ENCODE data around the gene P4HTM. TPM values are rescaled to one million over a fixed set of nuclear protein-coding genes. Genes with fewer than 3 reads are reported as not detected.

The P4HTM gene
- polyA plus RNA-seq, 1 donor = 46.5 TPM

- no peak overlapping the region for H3K4me3 ChIP-seq (ENCODE audit: low read length)
- no peak for DNase-seq
- H3K36me3 ChIP-seq (ENCODE audit: control insufficient read depth, insufficient read depth, low read length) = peaks cover 70% of the 10 kb centered on the region
- no peaks in the 10 kb centered on the region for H3K9me3 ChIP-seq (ENCODE audit: control insufficient read depth, low read depth, low read length)
- H3K27me3 ChIP-seq (ENCODE audit: control insufficient read depth, insufficient read depth, low read length) = no peaks in the 10 kb centered on the region
- no peaks in the 10 kb centered on the region for H3K4me1 ChIP-seq (ENCODE audit: control insufficient read depth, insufficient read depth, low read length)
- no peak overlapping the region for H3K27ac ChIP-seq (ENCODE audit: low read length)
- WGBS (ENCODE audit: insufficient coverage, low lambda C conversion rate) = no CpG with 5 or more reads among the region's 2 CpGs
These were observed 44.6 kb downstream of the P4HTM start for GRCh38 chr3:49034650-49035049.

GRCh38 chr3:49035281-49035680, 45.2 kb downstream of the P4HTM start:
- H3K36me3 ChIP-seq (ENCODE audit: control insufficient read depth, insufficient read depth, low read length) = peaks cover 68% of the 10 kb centered on the region
- H3K4me3 ChIP-seq (ENCODE audit: low read length) = no peak overlapping the region
- 88% methylated on average over 1 of the region's 3 CpGs for WGBS (ENCODE audit: insufficient coverage, low lambda C conversion rate)
- H3K9me3 ChIP-seq (ENCODE audit: control insufficient read depth, low read depth, low read length) = no peaks in the 10 kb centered on the region
- no peak for DNase-seq
- H3K27me3 ChIP-seq (ENCODE audit: control insufficient read depth, insufficient read depth, low read length) = no peaks in the 10 kb centered on the region
- H3K27ac ChIP-seq (ENCODE audit: low read length) = no peak overlapping the region
- H3K4me1 ChIP-seq (ENCODE audit: control insufficient read depth, insufficient read depth, low read length) = no peaks in the 10 kb centered on the region

DNA sequence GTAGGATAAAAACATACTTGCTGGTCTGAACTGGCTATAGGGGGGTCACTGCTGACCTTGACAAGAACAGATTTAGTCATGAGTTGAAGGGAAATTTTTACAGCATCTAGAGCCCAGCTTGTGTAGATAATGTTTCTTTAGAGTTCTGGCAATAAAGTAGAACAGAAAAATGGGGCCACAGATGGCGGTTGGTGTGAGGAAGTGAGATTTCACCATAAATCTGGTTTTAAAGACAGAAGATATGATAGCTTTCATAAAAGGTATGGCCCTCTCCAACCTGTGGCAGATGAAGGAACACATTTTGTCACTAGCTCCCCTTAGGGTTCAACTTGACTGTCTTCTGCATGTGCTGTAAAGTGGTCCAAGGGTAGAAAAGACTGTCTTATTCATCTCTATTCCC, 63.5 kb downstream of the P4HTM start:
- Histone ChIP-seq H3K27ac (ENCODE audit: low read length) (no peak overlapping the region), H3K4me3 (ENCODE audit: low read length) (no peak overlapping the region), H3K36me3 (ENCODE audit: control insufficient read depth, insufficient read depth, low read length) (peaks cover 67% of the 10 kb centered on the region), H3K4me1 (ENCODE audit: control insufficient read depth, insufficient read depth, low read length) (no peaks in the 10 kb centered on the region), H3K27me3 (ENCODE audit: control insufficient read depth, insufficient read depth, low read length) (no peaks in the 10 kb centered on the region), H3K9me3 (ENCODE audit: control insufficient read depth, low read depth, low read length) (no peaks in the 10 kb centered on the region)
- no peak for DNase-seq
- 60% methylated on average over 1 of the region's 1 CpG for WGBS (ENCODE audit: insufficient coverage, low lambda C conversion rate)

DNA sequence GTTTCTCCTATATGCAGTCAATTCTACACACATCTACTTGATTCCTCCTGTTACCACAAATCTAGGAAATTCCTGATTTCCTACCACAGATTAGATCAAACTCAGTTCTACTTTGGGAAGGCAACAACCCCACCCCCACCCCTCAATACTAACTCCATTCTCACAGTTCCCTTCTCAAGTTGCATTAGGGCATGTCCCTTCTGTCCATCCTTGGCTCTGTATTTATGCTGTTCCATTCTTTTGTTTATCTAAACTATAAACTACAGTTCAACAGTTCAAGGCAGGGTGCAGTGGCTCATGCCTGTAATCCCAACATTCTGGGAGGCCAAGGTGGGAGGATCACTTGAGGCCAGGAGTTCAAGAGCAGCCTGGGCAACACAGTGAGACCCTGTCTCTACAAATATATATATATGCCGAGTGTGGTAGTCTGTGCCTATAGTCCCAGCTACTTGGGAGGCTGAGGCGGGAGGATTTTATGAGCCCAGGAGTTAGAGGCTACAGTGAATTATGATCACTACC, 64.4 kb downstream of the P4HTM start:
- Histone ChIP-seq H3K27me3 (ENCODE audit: control insufficient read depth, insufficient read depth, low read length) (no peaks in the 10 kb centered on the region), H3K9me3 (ENCODE audit: control insufficient read depth, low read depth, low read length) (no peaks in the 10 kb centered on the region), H3K36me3 (ENCODE audit: control insufficient read depth, insufficient read depth, low read length) (peaks cover 67% of the 10 kb centered on the region), H3K4me1 (ENCODE audit: control insufficient read depth, insufficient read depth, low read length) (no peaks in the 10 kb centered on the region), H3K27ac (ENCODE audit: low read length) (no peak overlapping the region), H3K4me3 (ENCODE audit: low read length) (no peak overlapping the region)
- WGBS (ENCODE audit: insufficient coverage, low lambda C conversion rate) = no CpG with 5 or more reads among the region's 2 CpGs
- DNase-seq = no peak

Other genes starting within 250 kb of the P4HTM start
- 28.6 TPM for gene PRKAR2A, start 142.4 kb upstream of the P4HTM start, polyA plus RNA-seq
- 54.7 TPM for gene SLC25A20, start 91.4 kb upstream of the P4HTM start, polyA plus RNA-seq
- gene ARIH2, start 71.4 kb upstream of the P4HTM start, polyA plus RNA-seq = 78.4 TPM
- gene WDR6, start 17.1 kb downstream of the P4HTM start, polyA plus RNA-seq = 187 TPM
- 28.5 TPM for gene DALRD3, start 28.3 kb downstream of the P4HTM start, polyA plus RNA-seq
- gene NDUFAF3, start 31.9 kb downstream of the P4HTM start, polyA plus RNA-seq = 61.9 TPM
- 261 TPM for gene IMPDH2, start 39.2 kb downstream of the P4HTM start, polyA plus RNA-seq
- gene QRICH1, start 103.8 kb downstream of the P4HTM start, polyA plus RNA-seq = 58.0 TPM
- gene QARS1, start 114.5 kb downstream of the P4HTM start, polyA plus RNA-seq = 291 TPM
- gene USP19, start 130.6 kb downstream of the P4HTM start, polyA plus RNA-seq = 40.4 TPM
- gene LAMB2, start 142.8 kb downstream of the P4HTM start, polyA plus RNA-seq = 209 TPM
- 21.4 TPM for gene CCDC71, start 176.1 kb downstream of the P4HTM start, polyA plus RNA-seq
- 85.6 TPM for gene KLHDC8B, start 181.4 kb downstream of the P4HTM start, polyA plus RNA-seq

Data from large intestine (tissue), 3 donors.